Urinary bladder (tissue), 4 donors: ENCODE data around the gene ZNF526. TPM values are rescaled to one million over a fixed set of nuclear protein-coding genes. Genes with fewer than 3 reads are reported as not detected.
A peak's percentile ranks its signal among the peaks of the same experiment; 100 is the strongest.

Source experiments
- DNase-seq: peaks from one replicate; pipeline ENCODE4 v3.0.0-alpha.2; 2015; ENCODE audit errors: extremely low spot score
- H3K27ac ChIP-seq: one replicate; pipeline ENCODE4 v1.5.1; 2013; ENCODE audit warnings: low read depth, mild to moderate bottlenecking, moderate library complexity
- H3K36me3 ChIP-seq: one replicate; pipeline ENCODE4 v1.6.1; 2013; ENCODE audit warnings: mild to moderate bottlenecking, moderate library complexity; ENCODE audit not compliant: insufficient read depth
- H3K4me1 ChIP-seq: one replicate; pipeline ENCODE4 v1.6.1; 2013; ENCODE audit warnings: mild to moderate bottlenecking, moderate library complexity; ENCODE audit not compliant: insufficient read depth
- H3K4me3 ChIP-seq: one replicate; pipeline ENCODE4 v1.5.1; 2013; ENCODE audit warnings: low read depth, low read length
- WGBS: extraction: QIAGEN DNeasy Blood & Tissue Kit; methylation state at CpG from one replicate; pipeline ENCODE4 v1.1.7; 2013; 5-methylcytosine and 5-hydroxymethylcytosine counted together
- polyA plus RNA-seq: library from polyadenylated mRNA; stranded (reverse); fragments of 200-250 nt; gene quantifications from one replicate; pipeline ENCODE4 v1.2.3, GENCODE V29; 2013
- total RNA-seq: library from RNA; depleted of rRNA; stranded (reverse); fragments of >200 nt; gene quantifications from one replicate; pipeline ENCODE4 v1.2.3, GENCODE V29; 2014
- donor health status: healthy with polysubstance abuse.
- donor health status: healthy.

The ZNF526 gene
- total and polyA plus RNA-seq, 2 donors: 6.0 to 7.0 TPM

- Histone ChIP-seq H3K27ac (no peak overlapping the region), H3K4me3 (no peak overlapping the region), H3K4me1 (peaks cover 4% of the 10 kb centered on the region), H3K36me3 (peaks cover 3% of the 10 kb centered on the region)
- DNase-seq: no peak
- 88% methylated on average over 10 of the region's 10 CpGs for WGBS
Measured at GRCh38 chr19:42239544-42240220, 19.6 kb downstream of the ZNF526 start.

GRCh38 chr19:42241279-42241678, 21.2 kb downstream of the ZNF526 start:
- H3K4me1 ChIP-seq: peaks cover 4% of the 10 kb centered on the region
- 100% methylated on average over 3 of the region's 3 CpGs for WGBS

GRCh38 chr19:42242069-42242511, 22.0 kb downstream of the ZNF526 start:
- peak overlapping the region; percentile 85 for H3K4me3 ChIP-seq
- WGBS: under 1% methylated on average over 49 of the region's 49 CpGs
- H3K4me1 ChIP-seq: peaks cover 4% of the 10 kb centered on the region
- peak overlapping the region; percentile 86 for H3K27ac ChIP-seq
- no peaks in the 10 kb centered on the region for H3K36me3 ChIP-seq
- no peak for DNase-seq

More at GRCh38 chr19:42241279-42241678, 21.2 kb downstream of the ZNF526 start:
- Histone ChIP-seq H3K36me3 (no peaks in the 10 kb centered on the region), H3K27ac (no peak overlapping the region), H3K4me3 (peak overlapping the region; percentile 85)
- DNase-seq: no peak

- peak within 1 kb of the TSS; percentile 85 for H3K4me3 ChIP-seq
- no peaks in the 10 kb centered on the region for H3K36me3 ChIP-seq
- H3K27ac ChIP-seq: peak within 1 kb of the TSS; percentile 86
- WGBS: under 1% methylated on average over 76 of the region's 76 CpGs
- peak; percentile 99 for DNase-seq
- peaks cover 4% of the 10 kb centered on the region for H3K4me1 ChIP-seq
Measured at GRCh38 chr19:42242512-42243409, 22.6 kb downstream of the ZNF526 start, which contains the start of gene GSK3A. Gene GSK3A, minus strand, starts transcription at chr19:42242602. Its CDS starts 137 bp downstream, at chr19:42242465.

GRCh38 chr19:42244347-42245220, 24.5 kb downstream of the ZNF526 start:
- DNase-seq: peak; percentile 91
- Histone ChIP-seq H3K27ac (peak overlapping the region; percentile 68), H3K4me3 (peak overlapping the region; percentile 37), H3K4me1 (peaks cover 4% of the 10 kb centered on the region), H3K36me3 (no peaks in the 10 kb centered on the region)
- 2% methylated on average over 45 of the region's 45 CpGs for WGBS

- H3K4me1 ChIP-seq: peaks cover 4% of the 10 kb centered on the region
- no peaks in the 10 kb centered on the region for H3K36me3 ChIP-seq
- H3K4me3 ChIP-seq: no peak overlapping the region
- DNase-seq: no peak
- no peak overlapping the region for H3K27ac ChIP-seq
- WGBS: 76% methylated on average over 10 of the region's 10 CpGs
Measured at GRCh38 chr19:42245231-42245630, 25.1 kb downstream of the ZNF526 start.

GRCh38 chr19:42246143-42246921, 26.2 kb downstream of the ZNF526 start:
- peaks cover 4% of the 10 kb centered on the region for H3K4me1 ChIP-seq
- no peaks in the 10 kb centered on the region for H3K36me3 ChIP-seq
- 16% methylated on average over 10 of the region's 10 CpGs for WGBS
- no peak for DNase-seq
- H3K27ac ChIP-seq: no peak overlapping the region
- no peak overlapping the region for H3K4me3 ChIP-seq

- WGBS: 70% methylated on average over 7 of the region's 7 CpGs
- no peaks in the 10 kb centered on the region for H3K4me1 ChIP-seq
Measured at GRCh38 chr19:42246922-42247639, 27.0 kb downstream of the ZNF526 start.

GRCh38 chr19:42247640-42248199, 27.6 kb downstream of the ZNF526 start:
- DNase-seq: no peak
- Histone ChIP-seq H3K36me3 (no peaks in the 10 kb centered on the region), H3K4me1 (peaks cover under 1% of the 10 kb centered on the region), H3K27ac (no peak overlapping the region), H3K4me3 (no peak overlapping the region)
- WGBS: 87% methylated on average over 6 of the region's 6 CpGs

More at GRCh38 chr19:42246922-42247639, 27.0 kb downstream of the ZNF526 start:
- Histone ChIP-seq H3K27ac (no peak overlapping the region), H3K36me3 (no peaks in the 10 kb centered on the region), H3K4me3 (no peak overlapping the region)
- DNase-seq: no peak

- Histone ChIP-seq H3K36me3 (no peaks in the 10 kb centered on the region), H3K4me1 (peaks cover 2% of the 10 kb centered on the region), H3K27ac (no peak overlapping the region), H3K4me3 (no peak overlapping the region)
- no peak for DNase-seq
- WGBS: 87% methylated on average over 41 of the region's 41 CpGs
Measured at GRCh38 chr19:42248270-42249148, 28.4 kb downstream of the ZNF526 start.

GRCh38 chr19:42249149-42249750, 29.1 kb downstream of the ZNF526 start:
- H3K36me3 ChIP-seq: no peaks in the 10 kb centered on the region
- peaks cover 2% of the 10 kb centered on the region for H3K4me1 ChIP-seq
- H3K27ac ChIP-seq: no peak overlapping the region
- H3K4me3 ChIP-seq: no peak overlapping the region
- no peak for DNase-seq
- 84% methylated on average over 36 of the region's 36 CpGs for WGBS
